ENCODE measurements around the gene RCAN3. TPM values are rescaled to one million over a fixed set of nuclear protein-coding genes. Genes with fewer than 3 reads are reported as not detected.

Gene RCAN3
- total and polyA plus RNA-seq, 2 of the 13 experiments (the other 11 are each of a cell fraction or from before 2014, with no cell fraction given) = 12.2 to 13.3 TPM

DNA sequence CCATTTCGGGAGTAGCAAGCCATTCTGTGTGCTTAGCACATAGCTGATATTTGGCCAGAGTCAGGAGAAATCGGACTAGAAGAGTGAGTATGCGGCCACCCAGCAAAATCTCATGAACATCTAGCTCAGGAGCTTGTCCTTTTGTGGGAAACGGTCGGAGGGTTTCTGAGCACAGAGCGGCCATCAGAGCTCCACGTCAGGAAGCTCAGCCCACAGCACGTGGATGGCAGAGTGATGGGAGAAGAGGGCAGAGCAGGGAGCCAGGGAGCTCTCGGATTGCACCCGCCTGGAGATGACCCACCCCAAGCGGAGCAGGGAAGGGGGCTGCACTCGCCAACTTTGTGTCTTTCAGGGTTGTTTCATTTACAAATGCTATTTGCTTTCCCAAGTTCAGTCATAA, 13.9 kb downstream of the RCAN3 start:
- FAIRE-seq = no peak
- no peak for DNase-seq (ENCODE audit: low spot score)
- ATAC-seq = no peak
- POLR2A ChIA-PET = no interaction called here
- Histone ChIP-seq H3K4me3 (replicated peaks in 1 of 3; ENCODE audit: insufficient read depth in 1 of 3, low read depth in 2 of 3, low read length in 3 of 3) (no peak overlapping the region), H3K4me2 (ENCODE audit: low read depth, low read length) (no peak overlapping the region), H3K27me3 (ENCODE audit: control insufficient read depth in 1 of 2, insufficient read depth in 2 of 2, low read length in 2 of 2) (no peaks in the 10 kb centered on the region), H3K27ac (ENCODE audit: extremely low read length, insufficient read depth, low read length) (no peak overlapping the region), H3K9me3 (ENCODE audit: low read length) (no peaks in the 10 kb centered on the region), H2AFZ (ENCODE audit: low read length) (no peak overlapping the region), H3K36me3 (replicated peaks in 1 of 2; ENCODE audit: control insufficient read depth in 1 of 2, insufficient read depth in 2 of 2, low read length in 2 of 2) (peaks cover 0 to 5% of the 10 kb centered on the region in 2 experiments; a peak in 2 of 5 replicates), H4K20me1 (ENCODE audit: insufficient read depth, low read length) (no peaks in the 10 kb centered on the region), H3K4me1 (ENCODE audit: insufficient read depth, low read length) (peaks cover 7% of the 10 kb centered on the region; the same call in 1 of the 2 replicates), H3K79me2 (ENCODE audit: insufficient read depth, low read length) (peaks cover 2% of the 10 kb centered on the region), H3K9ac (ENCODE audit: insufficient read depth, low read depth, low read length) (no peak overlapping the region)
- TF ChIP-seq, protein P1, sequence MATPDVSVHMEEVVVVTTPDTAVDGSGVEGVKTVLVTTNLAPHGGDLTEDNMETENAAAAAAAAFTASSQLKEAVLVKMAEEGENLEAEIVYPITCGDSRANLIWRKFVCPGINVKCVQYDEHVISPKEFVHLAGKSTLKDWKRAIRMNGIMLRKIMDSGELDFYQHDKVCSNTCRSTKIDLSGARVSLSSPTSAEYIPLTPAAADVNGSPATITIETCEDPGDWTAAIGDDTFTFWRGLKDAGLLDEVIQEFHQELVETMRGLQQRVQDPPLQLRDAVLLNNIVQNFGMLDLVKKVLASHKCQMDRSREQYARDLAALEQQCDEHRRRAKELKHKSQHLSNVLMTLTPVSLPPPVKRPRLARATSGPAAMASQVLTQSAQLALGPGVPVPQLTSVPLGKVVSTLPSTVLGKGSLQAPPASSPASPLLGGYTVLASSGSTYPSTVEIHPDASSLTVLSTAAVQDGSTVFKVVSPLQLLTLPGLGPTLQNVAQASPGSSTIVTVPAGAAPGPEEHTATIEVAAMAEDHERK (CRISPR knock-in tag; IDR thresholded peaks at IDR 0.05; ENCODE audit: low read depth) = no peak
- TF ChIP-seq KAT7 (CRISPR knock-in tag; IDR thresholded peaks at IDR 0.05; ENCODE audit: borderline replicate concordance) (no peak), HMGA1 (CRISPR knock-in tag; conservative IDR thresholded peaks at IDR 0.05) (no peak), NFATC3 (CRISPR knock-in tag; IDR thresholded peaks at IDR 0.05) (no peak), SP2 (CRISPR knock-in tag; IDR thresholded peaks at IDR 0.05) (no peak), MTA3 (CRISPR knock-in tag; IDR thresholded peaks at IDR 0.05) (no peak), NFIB (CRISPR knock-in tag; IDR thresholded peaks at IDR 0.05; ENCODE audit: borderline replicate concordance) (no peak)
- TF ChIP-seq, protein P2, sequence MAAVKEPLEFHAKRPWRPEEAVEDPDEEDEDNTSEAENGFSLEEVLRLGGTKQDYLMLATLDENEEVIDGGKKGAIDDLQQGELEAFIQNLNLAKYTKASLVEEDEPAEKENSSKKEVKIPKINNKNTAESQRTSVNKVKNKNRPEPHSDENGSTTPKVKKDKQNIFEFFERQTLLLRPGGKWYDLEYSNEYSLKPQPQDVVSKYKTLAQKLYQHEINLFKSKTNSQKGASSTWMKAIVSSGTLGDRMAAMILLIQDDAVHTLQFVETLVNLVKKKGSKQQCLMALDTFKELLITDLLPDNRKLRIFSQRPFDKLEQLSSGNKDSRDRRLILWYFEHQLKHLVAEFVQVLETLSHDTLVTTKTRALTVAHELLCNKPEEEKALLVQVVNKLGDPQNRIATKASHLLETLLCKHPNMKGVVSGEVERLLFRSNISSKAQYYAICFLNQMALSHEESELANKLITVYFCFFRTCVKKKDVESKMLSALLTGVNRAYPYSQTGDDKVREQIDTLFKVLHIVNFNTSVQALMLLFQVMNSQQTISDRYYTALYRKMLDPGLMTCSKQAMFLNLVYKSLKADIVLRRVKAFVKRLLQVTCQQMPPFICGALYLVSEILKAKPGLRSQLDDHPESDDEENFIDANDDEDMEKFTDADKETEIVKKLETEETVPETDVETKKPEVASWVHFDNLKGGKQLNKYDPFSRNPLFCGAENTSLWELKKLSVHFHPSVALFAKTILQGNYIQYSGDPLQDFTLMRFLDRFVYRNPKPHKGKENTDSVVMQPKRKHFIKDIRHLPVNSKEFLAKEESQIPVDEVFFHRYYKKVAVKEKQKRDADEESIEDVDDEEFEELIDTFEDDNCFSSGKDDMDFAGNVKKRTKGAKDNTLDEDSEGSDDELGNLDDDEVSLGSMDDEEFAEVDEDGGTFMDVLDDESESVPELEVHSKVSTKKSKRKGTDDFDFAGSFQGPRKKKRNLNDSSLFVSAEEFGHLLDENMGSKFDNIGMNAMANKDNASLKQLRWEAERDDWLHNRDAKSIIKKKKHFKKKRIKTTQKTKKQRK (IDR thresholded peaks at IDR 0.05; ENCODE audit: low read length) = no peak
- in situ Hi-C loops (cut with HindIII; ENCODE audit: extremely low pct_ligation_motif_present, low pct_unique_long_range_greater_than_20kb) (no loop called here), intact Hi-C loops (cut with micrococcal nuclease; ENCODE audit: unreplicated experiment) (no loop called here)
- BruUV-seq (replicated peaks) = no TSS peak
- WGBS (ENCODE audit: low lambda C conversion rate) = 96% methylated on average over 12 of the region's 12 CpGs
- CTCF ChIA-PET (ENCODE audit: low intra/inter-chr PET ratio, low total read pairs) = no interaction called here

Measured in HepG2 (cell line).